Liver (tissue), 3 donors: Measurements from ENCODE around the gene FOXL1.

Experiments used
- GABPA ChIP-seq, 2 donors: IDR thresholded peaks in 1 of 2; conservative IDR thresholded peaks in 1 of 2; 2 replicates each; pipeline ENCODE4 v1.6.1; 2016; ENCODE audit warnings: antibody characterized with exemption in 2 of 2, mild to moderate bottlenecking in 1 of 2, moderate library complexity in 1 of 2
- TF ChIP-seq, protein P1 (sequence below): fragments of 150-350 bp; IDR thresholded peaks from 2 replicates; pipeline ENCODE4 v1.5.1; 2017; ENCODE audit warnings: improper control_type of control experiment, low read depth, low read length; ENCODE audit not compliant: missing input control
- donor health status: healthy.
- donor health status: healthy.

DNA sequence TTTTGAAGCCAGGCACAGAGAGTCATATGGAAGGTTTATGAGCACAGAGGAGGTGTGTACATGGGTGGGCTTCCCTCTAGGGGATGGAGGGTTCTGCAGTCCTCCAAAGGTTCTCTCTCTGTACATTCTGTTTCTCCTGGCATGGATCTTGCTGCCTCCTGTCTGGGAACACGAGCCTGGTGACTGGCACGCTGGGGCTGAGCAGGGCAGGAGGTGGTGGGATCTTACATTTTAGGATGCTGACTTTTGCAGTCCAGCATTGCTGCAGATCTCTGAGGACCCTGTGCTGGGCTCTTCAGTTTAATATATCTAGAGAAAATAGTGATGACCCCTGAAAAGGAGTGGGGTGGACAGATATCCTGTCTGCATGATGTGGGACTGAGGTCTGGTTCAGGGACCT lies 23.0 kb downstream of the FOXL1 start:
- TF ChIP-seq, protein P1, sequence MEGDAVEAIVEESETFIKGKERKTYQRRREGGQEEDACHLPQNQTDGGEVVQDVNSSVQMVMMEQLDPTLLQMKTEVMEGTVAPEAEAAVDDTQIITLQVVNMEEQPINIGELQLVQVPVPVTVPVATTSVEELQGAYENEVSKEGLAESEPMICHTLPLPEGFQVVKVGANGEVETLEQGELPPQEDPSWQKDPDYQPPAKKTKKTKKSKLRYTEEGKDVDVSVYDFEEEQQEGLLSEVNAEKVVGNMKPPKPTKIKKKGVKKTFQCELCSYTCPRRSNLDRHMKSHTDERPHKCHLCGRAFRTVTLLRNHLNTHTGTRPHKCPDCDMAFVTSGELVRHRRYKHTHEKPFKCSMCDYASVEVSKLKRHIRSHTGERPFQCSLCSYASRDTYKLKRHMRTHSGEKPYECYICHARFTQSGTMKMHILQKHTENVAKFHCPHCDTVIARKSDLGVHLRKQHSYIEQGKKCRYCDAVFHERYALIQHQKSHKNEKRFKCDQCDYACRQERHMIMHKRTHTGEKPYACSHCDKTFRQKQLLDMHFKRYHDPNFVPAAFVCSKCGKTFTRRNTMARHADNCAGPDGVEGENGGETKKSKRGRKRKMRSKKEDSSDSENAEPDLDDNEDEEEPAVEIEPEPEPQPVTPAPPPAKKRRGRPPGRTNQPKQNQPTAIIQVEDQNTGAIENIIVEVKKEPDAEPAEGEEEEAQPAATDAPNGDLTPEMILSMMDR: no peak
- TF ChIP-seq GABPA (IDR thresholded peaks at IDR 0.05 in 1 of 2, conservative IDR thresholded peaks at IDR 0.05 in 1 of 2): no peak
